IPS DF 4.7 (cell line): ENCODE measurements around the gene TNFRSF21.
A peak's percentile ranks its signal among the peaks of the same experiment; 100 is the strongest.
"Not testable (repeated sequence)": the region's sequence is repeated elsewhere in the genome, so short reads cannot be mapped to it uniquely, and the experiment has no call there.

ENCODE experiments used
- DNase-seq: peaks from one replicate; pipeline ENCODE4 v3.0.0-alpha.2; 2013; ENCODE audit warnings: low spot score; ENCODE audit errors: extremely low read depth

TNFRSF21 gene, protein sequence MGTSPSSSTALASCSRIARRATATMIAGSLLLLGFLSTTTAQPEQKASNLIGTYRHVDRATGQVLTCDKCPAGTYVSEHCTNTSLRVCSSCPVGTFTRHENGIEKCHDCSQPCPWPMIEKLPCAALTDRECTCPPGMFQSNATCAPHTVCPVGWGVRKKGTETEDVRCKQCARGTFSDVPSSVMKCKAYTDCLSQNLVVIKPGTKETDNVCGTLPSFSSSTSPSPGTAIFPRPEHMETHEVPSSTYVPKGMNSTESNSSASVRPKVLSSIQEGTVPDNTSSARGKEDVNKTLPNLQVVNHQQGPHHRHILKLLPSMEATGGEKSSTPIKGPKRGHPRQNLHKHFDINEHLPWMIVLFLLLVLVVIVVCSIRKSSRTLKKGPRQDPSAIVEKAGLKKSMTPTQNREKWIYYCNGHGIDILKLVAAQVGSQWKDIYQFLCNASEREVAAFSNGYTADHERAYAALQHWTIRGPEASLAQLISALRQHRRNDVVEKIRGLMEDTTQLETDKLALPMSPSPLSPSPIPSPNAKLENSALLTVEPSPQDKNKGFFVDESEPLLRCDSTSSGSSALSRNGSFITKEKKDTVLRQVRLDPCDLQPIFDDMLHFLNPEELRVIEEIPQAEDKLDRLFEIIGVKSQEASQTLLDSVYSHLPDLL

DNA sequence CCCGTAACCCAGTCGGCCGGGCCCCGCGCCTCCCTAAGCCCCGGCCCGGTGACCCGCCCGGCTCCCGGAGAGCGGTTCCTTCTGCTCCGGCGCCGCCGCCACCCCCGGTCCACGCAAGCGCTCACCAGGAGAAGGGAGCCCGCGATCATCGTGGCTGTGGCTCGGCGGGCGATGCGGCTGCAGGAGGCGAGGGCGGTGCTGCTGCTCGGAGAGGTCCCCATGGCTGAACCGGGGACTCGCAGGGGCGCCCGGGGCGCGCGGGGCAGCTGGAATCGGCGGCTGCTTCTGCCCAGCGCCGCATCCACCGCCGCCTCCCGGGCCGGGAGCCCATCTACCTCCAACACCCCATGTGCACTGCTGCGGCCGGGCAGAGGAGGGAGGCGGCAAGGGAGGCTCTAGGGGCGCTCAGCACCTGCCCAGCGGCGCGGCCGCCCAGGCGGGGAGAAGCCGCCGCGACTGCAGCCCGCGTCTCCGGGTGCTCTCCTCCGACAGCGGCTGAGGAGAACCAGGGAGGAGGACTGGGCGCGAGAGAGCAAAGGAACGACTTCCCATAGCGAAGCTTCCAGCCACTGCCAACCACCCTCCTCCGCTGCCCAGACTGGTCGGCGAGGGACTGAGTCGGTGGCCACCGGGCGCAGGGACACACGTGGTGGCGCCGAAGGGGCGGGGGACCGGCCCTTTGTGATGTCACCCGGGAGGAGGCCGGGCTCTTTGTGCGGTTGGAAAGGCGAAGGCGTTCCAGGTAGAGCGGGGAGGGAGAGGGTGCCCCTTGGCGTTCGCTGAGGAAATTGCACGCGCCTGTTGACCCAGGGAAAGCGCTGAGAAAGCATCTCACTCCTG is at the start of gene TNFRSF21:
TNFRSF21 (minus strand) TSS at position 615 of the 840 bp plus-strand sequence; CDS start at position 221, 394 bp downstream.
- peak; percentile 51 for DNase-seq

DNA sequence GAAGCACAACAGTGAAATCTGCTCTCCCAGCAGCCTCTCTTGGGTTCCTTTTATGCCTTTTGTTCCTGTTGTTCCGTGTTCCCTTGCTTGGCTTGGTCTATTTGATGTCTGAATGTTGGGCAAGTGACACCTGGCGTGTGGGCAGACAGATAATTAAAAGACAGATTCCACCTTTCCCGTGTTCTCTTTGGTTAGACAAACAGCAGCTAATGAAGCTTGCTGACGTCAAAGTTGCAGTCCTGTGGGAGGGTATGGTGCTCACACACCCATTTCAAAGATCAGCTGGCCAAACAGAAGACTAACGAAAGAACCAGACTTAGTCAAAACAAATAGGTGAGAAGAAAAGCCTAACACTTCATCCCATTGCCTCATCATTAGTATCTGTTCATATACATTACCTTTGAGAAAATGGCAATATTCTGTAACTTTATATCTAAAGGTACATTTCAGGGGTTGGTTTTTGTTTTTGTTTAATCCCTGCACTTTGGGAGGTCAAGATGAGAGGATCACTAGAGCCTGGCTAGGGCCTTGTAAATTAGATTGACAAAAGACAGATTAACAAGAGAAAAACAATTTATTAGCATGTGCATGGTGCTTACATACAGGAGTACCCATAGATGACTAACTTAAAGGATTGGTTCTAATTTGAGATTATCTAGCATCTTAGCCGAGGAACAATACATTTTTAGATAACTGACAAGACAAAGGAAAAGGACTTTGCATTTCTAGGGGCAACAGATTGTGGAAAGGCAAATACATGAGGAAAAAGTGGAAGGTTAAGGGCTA is 48.9 kb upstream of the TNFRSF21 start:
- peak; percentile 33 for DNase-seq

DNA sequence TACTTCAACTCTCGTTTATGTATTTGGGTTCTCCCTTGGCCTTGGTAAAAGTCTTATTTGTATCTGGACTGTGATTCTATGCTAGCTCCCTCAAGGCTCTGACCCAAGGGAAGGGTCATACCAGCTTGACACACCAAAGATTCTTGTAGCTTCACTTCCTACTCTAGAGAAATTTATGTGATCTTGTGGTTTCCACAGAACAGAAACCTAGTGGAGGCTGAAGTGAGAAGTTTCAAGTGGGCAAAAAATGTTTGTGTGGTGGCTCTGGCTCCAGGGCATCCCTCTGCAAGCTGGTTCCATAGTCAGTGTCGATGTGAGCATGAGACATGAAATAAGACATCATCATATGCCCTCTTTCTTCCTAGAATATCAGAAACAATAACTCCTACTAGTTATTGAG is 48.1 kb upstream of the TNFRSF21 start:
- no peak for DNase-seq

DNA sequence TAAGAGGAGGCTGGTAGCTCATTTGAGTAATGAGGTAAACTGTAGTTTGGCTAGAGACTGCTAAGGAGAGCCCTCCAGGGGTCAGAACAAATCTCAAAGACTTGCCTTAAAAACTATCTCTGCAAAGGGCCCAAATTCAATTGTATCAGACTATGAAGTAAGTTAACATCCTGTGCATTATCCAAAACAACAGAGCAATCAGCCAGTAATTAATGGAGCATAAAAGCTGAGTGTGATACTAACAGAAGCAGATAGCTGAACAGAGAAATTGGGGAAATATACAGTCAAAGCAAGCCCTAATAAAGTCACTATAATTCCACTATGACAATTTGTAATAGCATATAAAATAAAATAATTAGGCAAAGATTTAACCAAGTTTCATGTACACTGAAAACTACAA is 45.8 kb upstream of the TNFRSF21 start:
- no peak for DNase-seq

DNA sequence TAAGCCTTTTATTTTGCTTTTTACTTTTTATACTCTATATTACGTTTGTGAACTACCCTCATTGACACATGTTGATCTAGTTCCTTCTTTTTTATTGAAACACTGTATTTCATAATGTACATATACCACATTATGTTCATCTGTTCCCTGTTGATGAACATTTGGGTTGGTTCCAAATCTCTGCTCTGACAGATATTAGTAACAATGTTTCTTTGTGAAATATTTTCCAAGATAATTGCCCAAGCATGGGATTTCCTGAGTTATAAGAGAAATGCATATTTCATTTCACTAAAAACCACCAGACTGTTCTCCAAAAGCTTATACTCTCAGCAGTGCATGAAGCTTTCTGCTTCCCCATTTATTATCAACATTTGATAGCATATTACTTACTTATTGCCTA is 44.2 kb upstream of the TNFRSF21 start:
- no peak for DNase-seq

DNA sequence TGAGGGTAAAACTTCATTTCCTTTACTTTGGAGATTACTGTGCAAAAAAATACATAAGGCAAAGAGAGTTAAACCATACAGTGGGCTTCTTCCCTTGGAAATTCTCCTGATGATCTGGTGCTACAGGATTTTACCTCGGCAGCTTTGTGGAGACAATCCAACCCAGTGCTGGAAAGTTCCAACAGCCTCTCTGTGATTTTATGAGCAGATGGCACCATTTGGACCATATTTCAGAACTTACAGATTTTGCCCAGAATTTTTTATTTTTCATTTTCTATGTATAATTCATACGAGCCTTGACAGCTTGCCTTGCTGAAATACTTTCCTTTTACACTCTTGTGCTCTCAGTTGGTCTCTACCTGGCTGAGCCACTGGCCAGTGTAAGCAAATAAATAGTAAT is 43.3 kb upstream of the TNFRSF21 start:
- DNase-seq: no peak

DNA sequence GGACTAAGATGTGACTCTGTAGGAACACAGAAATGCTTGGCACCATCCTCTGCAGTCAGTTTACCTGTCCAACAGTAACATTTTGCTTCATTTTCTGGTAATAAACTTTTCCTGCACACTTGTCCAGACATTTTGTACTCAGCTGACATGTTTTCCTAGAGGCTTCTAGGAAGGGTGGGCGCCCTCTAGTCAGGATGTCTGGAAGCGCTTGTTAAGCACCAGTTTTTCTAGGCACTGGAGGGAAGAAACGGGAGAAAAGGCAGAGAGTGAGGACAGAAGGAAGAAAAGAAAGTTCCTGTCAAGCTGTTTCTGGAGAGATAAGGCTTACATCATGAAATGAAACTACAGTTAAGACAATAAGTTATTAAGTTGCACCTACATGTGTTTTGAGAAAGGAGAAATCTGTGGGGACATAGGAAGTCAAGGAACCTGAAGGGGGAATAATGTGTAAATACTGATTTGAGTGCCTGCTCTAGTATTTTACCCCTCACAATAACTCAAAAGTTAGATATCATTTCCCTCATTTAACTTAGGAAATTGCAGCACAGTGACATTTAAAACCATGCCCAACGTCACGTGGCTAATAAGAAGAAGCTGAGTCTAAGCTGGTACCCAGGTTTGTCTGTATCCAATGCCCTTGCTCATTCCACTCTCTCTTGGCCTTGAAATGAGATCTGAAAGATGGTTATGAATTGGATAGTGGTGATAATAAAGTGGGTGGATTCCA is 42.7 kb upstream of the TNFRSF21 start:
- no peak for DNase-seq

DNA sequence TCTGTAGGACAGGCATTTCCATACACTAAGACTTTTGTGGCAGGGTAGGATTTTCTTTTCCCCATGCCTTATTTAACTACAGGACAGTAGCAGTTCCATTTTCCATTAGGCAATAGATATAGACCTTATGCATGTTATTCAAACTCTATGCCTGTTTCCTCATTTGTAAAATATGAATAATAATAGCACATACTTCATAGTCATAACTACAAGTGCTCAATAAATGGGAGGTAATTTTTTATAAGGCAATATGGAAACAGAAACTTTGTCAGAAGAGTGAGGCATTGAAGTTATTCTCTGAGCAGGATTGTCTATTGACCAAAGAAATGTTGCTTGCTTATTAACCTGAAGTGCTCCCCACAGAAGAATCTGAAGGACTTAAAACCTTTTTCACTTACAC is 41.9 kb upstream of the TNFRSF21 start:
- DNase-seq: no peak

DNA sequence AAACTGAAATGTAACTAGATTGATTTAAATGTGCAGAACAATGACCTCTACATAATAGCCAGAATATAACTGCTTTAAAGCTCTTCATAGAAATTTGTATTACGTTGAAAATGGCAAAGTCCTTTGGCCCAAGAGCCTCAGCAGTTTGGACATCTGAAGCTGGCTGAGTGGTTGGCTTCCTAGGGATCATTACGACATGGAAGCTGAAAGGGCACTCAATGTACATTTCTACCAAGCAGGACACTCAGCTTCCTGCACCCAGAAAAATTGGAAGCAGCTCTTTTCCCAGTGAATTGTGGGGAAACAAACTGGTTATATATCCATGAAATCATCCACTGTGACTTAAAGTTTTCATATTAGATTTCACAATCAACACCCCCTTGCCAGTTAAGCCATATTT is 40.2 kb upstream of the TNFRSF21 start:
- DNase-seq: no peak

DNA sequence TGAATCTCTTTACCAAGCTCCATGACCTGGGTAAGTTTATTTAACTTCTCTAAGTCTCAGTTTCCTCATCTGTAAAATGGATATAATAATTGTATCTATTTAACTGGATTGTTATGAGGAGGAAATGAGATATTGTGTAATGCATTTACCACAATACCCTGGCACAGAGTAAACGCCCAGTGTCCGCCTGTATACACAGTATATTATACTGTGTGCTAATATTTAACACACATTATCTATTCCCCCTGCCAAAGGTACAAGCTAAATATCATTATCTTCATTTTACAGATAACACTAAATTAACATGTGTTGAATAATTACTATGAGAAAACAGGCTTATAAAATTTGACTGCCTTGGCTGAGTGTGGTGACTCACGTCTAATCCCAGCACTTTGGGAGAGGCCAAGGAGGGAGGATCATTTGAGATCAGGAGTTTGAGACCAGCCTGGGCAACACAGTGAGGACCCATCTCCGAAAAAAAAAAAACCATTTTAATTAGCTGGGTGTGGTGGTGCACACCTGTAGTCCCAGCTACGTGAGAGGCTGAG is 38.7 kb upstream of the TNFRSF21 start:
- DNase-seq: no peak

DNA sequence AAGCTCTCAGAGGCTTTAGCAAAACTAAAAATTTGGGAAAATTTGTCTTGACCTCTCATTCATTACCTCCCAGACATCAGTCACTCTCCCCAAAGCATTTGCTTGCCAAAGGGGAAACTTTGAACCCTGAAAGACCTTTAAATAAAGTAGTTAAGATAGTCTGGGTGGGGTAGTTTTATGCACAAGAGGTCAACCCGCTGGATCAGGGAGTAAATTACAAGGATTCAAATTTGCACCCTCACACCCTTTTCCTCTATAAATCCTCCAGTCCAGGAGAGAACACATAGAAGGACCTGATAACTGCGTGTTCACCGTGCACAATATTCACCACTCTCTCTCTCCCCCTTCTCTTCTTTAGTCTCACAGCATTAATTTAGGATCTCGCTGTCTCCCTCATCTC is 36.1 kb upstream of the TNFRSF21 start:
- no peak for DNase-seq

DNA sequence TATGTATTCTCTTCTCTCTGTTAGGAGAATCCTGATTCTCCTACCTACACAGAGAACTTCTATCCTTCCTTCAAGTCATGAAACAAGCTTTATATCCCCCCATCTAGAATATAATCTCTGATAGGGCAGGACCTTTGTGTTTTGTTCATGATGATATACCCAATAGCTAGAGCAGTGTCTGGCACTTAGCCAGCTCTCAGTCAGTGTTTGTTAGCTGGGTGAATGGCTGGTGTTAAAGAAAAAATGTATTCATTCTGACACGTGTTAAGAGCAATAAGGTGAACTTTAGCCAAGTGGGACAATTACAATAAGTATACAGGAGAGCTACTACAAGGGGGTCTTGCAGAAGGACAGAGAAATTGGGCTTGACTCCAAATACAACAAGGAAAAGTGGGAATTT is 34.3 kb upstream of the TNFRSF21 start:
- DNase-seq: no peak

DNA sequence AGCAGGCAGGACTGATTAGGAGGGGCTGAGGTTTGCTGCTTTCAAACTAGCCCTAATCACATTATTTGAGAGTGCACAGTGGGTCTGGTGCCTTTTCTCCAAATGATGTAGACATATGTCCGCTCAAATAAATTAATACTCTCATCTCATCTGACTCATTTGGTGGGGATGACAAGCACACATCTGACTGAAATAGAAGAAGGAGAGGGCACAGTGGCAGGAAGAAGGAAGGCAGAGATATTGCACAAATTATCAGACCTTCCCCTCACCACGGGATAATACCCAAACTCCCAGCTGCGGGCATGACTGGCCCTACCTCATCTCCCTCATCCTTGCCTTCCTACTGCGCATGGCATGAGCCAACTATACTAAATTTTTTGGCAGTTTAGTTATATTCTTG is 33.9 kb upstream of the TNFRSF21 start:
- no peak for DNase-seq

DNA sequence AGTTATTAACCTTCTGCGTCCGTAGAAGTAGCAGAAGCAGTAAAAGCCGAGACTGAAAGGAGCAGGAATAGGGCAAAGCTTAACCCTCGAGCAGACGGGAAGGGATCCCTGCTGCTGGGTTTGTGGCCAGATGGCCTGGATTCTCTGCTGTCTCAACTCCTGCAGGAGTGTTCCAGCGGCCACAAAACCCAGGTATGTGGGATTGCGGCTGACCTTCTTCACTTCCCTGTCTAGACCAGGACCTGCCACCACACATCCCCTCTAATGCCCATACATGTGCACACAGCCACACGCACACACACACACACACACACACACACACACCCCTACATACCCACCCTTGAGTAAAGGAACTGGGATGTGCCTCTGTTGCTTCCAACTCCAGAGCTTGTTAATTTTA is 33.1 kb upstream of the TNFRSF21 start:
- no peak for DNase-seq

DNA sequence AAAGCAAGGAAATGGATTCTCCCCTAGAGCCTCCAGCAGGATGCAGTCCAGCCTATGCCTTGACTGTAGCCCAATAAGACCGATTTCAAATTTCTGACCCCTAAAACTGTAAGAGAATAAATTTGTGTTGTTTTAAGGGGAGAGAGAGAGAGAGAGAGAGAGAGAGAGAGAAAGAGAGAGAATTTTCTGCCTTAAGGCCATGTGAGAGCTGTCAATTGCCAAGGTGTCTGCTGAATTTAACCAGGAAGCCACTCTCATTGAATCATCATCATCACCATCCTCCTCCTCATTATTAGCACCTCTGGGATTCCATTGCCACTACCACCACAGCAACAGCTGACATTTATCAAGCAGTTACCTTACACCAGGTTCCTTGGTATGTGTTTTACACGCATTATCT is 27.8 kb upstream of the TNFRSF21 start:
- DNase-seq: no peak

DNA sequence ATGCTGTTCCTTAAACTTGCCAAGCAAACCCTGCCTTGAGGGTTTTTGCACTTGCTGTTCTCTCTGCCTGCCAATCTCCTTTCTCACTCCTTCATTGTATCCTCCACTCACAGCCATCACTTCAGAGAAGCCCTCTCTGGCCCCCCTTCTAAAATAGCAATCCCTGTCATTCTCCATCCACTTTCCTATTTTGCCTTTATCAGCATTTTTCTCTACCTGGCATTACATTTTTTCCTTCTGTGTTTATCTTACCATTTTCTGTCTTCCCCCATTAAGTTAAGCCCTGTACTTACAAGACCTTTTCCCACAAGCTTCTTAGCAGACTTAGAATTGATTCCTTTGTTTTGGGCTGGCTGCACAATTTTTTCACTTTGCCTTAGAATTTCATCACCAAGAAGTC is 26.6 kb upstream of the TNFRSF21 start:
- no peak for DNase-seq

DNA sequence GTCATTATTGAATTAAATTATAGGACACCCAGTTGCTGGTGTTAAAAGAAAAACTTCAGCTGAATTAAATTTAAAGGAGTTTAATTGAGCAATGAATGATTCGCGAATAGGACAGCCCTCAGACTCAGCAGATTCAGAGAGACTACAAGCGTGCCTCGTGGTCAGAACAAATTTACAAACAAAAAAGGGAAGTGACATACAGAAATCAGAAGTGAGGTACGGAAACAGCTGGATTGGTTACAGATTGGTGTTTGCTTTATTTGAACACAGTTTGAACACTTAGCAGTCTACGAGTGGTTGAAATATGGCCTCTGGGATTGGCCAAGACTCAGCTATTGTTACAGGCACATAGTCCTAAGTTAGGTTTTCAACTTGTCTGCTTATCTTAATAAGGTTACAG is 25.8 kb upstream of the TNFRSF21 start:
- no peak for DNase-seq

DNA sequence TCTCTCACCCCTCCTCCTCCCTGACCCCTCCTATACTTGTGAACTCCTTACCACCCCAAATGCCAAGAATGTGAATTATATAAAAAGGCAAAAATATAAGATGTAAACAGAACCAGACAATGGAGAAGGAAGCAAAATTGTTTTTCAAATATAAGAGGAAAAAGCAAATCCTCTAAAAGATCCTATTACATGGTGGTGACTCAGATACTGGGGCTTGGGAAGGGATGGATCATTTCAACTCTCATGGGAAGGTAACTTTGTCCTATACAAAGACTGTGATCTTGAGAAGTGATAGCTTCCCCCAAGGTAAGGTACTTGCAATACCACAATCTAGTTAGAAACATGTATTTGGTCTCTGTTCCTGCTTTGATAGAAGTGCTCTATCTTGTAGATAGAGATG is 24.6 kb upstream of the TNFRSF21 start:
- DNase-seq: no peak

DNA sequence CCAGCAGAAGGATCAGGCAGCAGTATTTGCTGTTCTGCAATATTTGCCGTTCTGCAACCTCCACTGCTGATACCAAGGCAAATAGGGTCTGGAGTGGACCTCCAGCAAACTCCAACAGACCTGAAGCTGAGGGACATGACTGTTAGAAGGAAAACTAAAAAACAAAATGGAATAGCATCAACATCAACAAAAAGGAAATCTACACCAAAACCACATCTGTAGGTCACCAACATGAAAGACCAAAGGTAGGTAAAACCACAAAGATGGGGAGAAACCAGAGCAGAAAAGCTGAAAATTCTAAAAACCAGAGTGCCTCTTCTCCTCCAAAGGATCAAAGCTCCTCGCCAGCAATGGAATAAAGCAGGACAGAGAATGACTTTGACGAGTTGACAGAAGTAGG is 18.9 kb upstream of the TNFRSF21 start:
- DNase-seq: not testable (repeated sequence)

DNA sequence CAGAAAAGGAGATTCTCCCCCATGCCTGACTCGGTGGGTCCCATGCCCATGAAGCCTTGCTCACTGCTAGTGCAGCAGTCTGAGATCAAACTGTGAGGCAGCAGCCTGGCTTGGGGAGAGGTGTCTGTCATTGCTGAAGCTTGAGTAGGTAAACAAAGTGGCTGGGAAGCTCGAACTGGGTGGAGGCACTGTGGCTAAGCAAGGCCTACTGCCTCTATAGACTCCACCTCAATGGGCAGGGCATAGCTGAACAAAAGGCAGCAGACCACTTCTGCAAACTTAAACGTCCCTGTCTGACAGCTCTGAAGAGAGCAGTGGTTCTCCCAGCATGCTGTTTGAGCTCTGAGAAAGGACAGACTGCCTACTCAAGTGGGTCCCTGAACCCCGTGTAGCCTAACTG is 18.4 kb upstream of the TNFRSF21 start:
- not testable (repeated sequence) for DNase-seq
